Raji (cell line): ENCODE results near the gene ZNF799.

Experiments used
- POLR2A ChIP-seq: IDR thresholded peaks from 2 replicates; pipeline ENCODE4 v1.6.1; 2011; ENCODE audit warnings: low read depth, low read length, control low read depth; ENCODE audit not compliant: insufficient read depth

Gene ZNF799

GRCh38 chr19:12350185-12350889 lies 50.7 kb downstream of the ZNF799 start:
- no peak for TF ChIP-seq POLR2A

GRCh38 chr19:12346896-12347295 lies 54.2 kb downstream of the ZNF799 start:
- no peak for TF ChIP-seq POLR2A

GRCh38 chr19:12345197-12345596 lies 55.9 kb downstream of the ZNF799 start:
- no peak for TF ChIP-seq POLR2A
